Measurements from ENCODE around the gene TSLP.

TSLP gene

DNA sequence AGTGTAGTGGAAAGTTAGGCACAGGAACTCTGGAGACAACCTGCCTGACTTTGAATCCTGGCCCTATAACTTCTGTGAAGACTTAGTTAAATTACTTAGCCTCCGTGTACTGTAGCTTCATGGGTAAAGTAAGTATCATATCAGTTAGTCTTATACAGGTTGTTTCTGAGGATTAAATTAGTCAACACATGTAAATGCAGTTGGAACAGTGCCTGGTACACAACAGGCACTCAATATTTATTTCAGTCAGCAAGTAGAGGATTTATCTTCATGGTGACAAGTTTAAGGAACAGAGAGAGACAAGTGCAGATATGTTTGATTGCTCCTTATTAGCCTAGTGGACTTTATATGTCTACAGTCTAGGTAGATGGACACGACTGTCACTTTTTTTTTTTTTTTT, 2.7 kb downstream of the TSLP start:
- no peak for DNase-seq (ENCODE audit: low spot score)
- no peak overlapping the region for H3K27ac ChIP-seq
- H3K4me3 ChIP-seq = peak overlapping the region; percentile 73
- TF ChIP-seq, protein P1, sequence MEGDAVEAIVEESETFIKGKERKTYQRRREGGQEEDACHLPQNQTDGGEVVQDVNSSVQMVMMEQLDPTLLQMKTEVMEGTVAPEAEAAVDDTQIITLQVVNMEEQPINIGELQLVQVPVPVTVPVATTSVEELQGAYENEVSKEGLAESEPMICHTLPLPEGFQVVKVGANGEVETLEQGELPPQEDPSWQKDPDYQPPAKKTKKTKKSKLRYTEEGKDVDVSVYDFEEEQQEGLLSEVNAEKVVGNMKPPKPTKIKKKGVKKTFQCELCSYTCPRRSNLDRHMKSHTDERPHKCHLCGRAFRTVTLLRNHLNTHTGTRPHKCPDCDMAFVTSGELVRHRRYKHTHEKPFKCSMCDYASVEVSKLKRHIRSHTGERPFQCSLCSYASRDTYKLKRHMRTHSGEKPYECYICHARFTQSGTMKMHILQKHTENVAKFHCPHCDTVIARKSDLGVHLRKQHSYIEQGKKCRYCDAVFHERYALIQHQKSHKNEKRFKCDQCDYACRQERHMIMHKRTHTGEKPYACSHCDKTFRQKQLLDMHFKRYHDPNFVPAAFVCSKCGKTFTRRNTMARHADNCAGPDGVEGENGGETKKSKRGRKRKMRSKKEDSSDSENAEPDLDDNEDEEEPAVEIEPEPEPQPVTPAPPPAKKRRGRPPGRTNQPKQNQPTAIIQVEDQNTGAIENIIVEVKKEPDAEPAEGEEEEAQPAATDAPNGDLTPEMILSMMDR (IDR thresholded peaks at IDR 0.05) = no peak

DNA sequence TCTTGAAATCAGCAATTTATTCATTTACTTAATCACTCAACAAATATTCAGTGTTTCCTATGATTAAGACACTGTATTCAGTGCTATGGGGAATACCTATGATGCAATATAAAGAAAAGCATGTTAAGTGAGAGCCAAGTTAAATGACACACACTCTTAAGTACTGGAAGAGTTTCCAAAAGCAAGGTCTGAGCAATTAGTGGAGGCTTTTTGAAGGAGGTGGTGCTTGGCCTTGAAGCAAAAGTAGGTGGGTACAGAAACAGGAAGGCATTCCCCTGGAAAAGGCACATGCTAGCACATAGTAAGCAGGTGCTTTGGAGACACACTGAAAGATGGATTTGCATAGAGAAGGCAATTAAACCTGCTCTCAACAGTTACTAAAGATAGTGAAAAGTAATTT, 4.0 kb downstream of the TSLP start:
- no peak for DNase-seq (ENCODE audit: low spot score)
- TF ChIP-seq, protein P1 (IDR thresholded peaks at IDR 0.05) = no peak
- Histone ChIP-seq H3K27ac (no peak overlapping the region), H3K4me3 (no peak overlapping the region)

DNA sequence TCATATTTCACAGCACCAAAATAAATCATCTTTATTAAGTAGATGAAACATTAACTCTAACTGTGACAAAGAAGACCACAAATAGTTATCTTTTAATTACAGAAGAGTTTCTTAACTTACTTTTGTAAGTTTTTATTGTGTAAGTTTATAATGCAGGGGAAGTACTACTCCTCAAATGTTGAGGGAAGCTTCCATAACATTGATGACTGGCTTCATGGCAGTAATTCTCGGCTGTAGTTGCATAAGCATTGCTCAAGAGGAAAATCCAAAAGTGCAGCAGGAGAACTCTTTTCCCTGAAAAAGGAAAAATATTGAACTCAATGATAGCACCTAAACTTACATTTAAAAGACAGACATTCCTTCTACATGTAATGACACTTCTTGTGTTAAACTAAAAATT, 4.6 kb downstream of the TSLP start:
- DNase-seq (ENCODE audit: low spot score) = no peak
- TF ChIP-seq, protein P1 (IDR thresholded peaks at IDR 0.05) = no peak
- H3K27ac ChIP-seq = no peak overlapping the region
- no peak overlapping the region for H3K4me3 ChIP-seq

DNA sequence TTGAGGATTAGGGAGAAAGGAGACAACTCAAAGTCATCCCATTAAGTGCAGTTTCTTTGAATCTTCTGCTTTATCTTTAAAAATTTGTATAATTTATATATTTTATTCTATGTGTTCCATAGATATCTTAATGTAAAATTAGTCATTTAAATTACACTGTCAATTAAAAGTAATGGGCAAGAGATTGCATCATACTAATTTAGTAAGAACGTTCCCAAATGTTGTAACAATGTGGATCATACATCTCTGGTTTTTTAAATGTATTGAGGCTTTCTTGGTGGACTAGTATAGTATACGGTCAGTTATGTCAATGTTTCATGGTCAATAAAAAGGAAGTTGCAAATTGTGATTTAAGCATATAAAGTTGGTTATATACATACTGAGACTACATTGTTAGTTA, 6.2 kb downstream of the TSLP start:
- DNase-seq (ENCODE audit: low spot score) = no peak
- TF ChIP-seq, protein P1 (IDR thresholded peaks at IDR 0.05) = no peak
- Histone ChIP-seq H3K4me3 (no peak overlapping the region), H3K27ac (no peak overlapping the region)

DNA sequence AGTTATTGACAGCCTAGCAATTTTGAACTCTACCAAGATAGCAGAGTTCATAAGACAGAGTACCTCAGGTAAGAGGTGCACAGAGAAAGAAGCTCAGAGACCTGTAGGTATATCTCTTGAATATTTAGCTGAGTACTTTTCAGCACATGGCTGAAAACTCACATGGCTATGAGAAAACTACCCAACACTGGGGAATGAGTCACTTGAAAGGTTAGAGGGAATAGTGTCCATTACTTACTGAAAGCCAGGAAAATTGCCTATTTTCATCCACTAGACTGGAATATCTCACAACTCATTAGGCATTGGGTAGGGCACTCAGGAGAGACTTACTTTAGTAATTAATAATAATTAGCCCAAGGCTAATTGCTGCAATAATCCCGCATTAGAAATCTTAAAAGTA, 8.3 kb downstream of the TSLP start:
- no peak overlapping the region for H3K4me3 ChIP-seq
- no peak overlapping the region for H3K27ac ChIP-seq
- TF ChIP-seq, protein P1 (IDR thresholded peaks at IDR 0.05) = no peak
- DNase-seq (ENCODE audit: low spot score) = no peak

DNA sequence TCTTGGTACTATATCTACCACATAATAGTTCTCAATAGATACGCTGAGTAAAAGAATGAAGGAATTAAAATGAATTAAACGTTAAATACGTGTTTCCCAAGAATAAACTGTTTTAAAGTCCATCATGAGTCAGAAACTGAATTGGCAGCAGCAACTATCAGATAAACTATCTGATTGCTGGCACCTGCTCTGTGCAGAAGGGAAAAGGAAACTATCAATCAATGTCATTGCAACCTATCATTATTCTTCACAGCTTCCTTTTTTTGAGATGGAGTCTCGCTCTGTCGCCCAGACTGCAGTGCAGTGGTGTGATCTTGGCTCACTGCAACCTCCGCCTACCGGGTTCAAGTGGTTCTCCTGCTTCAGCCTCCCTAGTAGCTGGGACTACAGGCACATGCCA, 11.8 kb downstream of the TSLP start:
- no peak for DNase-seq (ENCODE audit: low spot score)
- no peak overlapping the region for H3K4me3 ChIP-seq
- no peak overlapping the region for H3K27ac ChIP-seq
- TF ChIP-seq, protein P1 (IDR thresholded peaks at IDR 0.05) = no peak

DNA sequence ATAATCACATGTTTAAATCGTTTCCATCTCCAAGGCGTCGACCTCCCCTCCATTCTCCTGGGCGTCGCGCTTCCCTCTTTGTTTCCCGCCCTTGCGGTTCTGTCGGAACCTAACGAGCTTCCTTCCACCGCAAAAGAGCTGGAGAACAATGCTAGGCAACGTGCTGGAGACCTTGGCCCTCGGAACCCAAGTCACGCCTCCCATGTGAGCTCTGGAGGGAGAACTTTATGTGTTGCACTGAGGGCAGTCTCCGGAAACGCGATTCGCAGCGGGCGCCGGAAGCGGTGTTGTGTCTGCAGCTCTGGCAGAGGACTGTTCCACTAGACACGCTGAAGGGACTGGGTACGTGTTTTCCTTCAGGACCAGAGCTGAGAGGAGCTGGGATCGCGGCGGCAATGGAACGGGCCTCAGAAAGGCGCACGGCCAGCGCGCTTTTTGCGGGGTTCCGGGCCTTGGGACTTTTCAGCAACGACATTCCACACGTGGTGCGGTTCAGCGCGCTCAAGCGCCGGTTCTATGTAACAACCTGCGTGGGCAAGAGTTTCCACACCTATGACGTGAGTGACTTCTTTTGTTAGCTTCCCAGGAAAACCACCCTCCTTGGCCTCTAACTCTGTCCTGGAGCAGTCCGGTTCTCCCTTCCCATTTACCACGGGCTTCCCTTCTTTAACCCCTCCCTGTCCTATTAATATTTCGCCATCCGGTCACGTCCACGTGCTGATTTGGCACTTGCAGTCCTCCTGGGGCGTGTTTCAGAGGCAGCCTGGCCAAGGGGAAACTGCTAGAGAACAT, 20.7 kb downstream of the TSLP start, which contains the start of gene WDR36:
TSS of gene WDR36 (plus strand) at position 287 of the 792 bp plus-strand sequence. CDS start at position 396, 109 bp downstream.
- H3K27ac ChIP-seq = peak within 1 kb of the TSS; percentile 46 to 87
- DNase-seq (ENCODE audit: low spot score) = peak; percentile 93
- peak within 1 kb of the TSS; percentile 94 for H3K4me3 ChIP-seq
- TF ChIP-seq, protein P1 (IDR thresholded peaks at IDR 0.05) = no peak
